SK-N-SH (cell line): Measurements from ENCODE around the gene RPL10. TPM values are rescaled to one million over a fixed set of nuclear protein-coding genes. Genes with fewer than 3 reads are reported as not detected.
A peak's percentile ranks its signal among the peaks of the same experiment; 100 is the strongest.

Source experiments
- CTCF ChIA-PET: fragments of 300-600, 350-600 bp; formaldehyde crosslinking; extraction: SDS; loops from one replicate; lab custom pipeline; 2021; lab: Yijun Ruan, JAX
- POLR2A ChIA-PET: fragments of 350-600 bp; sonication (Branson Sonifier 250); formaldehyde crosslinking; extraction: SDS; loops from one replicate; lab custom pipeline; 2020; ENCODE audit warnings: antibody characterized with exemption, inconsistent platforms; lab: Yijun Ruan, JAX
- DNase-seq: peaks from one replicate; pipeline ENCODE4 v3.0.0; 2012
- H2AFZ ChIP-seq: fragments of 200-600 bp; sonication (generic); 2 replicates; pipeline ENCODE4 v1.8.1; 2016; ENCODE audit warnings: antibody characterized with exemption, mild to moderate bottlenecking, low read depth
- H3F3A ChIP-seq: fragments of 200-600 bp; sonication (generic); replicated peaks from 2 replicates; pipeline ENCODE3; 2016; ENCODE audit warnings: antibody characterized with exemption, mild to moderate bottlenecking; ENCODE audit not compliant: insufficient read depth
- H3K27ac ChIP-seq, 2 experiments: fragments of 200-500 bp in 1 of 2; fragments of 200-600 bp in 1 of 2; sonication (Bioruptor generic) in 1 of 2; sonication (generic), shearing (Covaris generic) in 1 of 2; 2 replicates each; pipeline versions ENCODE4 v1.5.1 to v1.6.1; 2014 to 2016; ENCODE audit warnings: low read depth in 2 of 2, inconsistent platforms in 1 of 2, low read length in 1 of 2, mild to moderate bottlenecking in 1 of 2, mixed read lengths in 1 of 2
- H3K27me3 ChIP-seq: fragments of 200-600 bp; sonication (generic), shearing (Covaris generic); 2 replicates; pipeline ENCODE4 v1.6.1; 2016; ENCODE audit warnings: mixed run types; ENCODE audit not compliant: insufficient read depth
- H3K36me3 ChIP-seq, 2 experiments: fragments of 200-500 bp in 1 of 2; fragments of 200-600 bp in 1 of 2; sonication (Bioruptor generic) in 1 of 2; sonication (generic) in 1 of 2; replicated peaks in 1 of 2; 2 replicates each; pipeline versions ENCODE3 to v1.5.1; 2014 to 2016; ENCODE audit warnings: low read length in 1 of 2, mild to moderate bottlenecking in 1 of 2; ENCODE audit not compliant: insufficient read depth in 2 of 2, control insufficient read depth in 1 of 2
- H3K4me1 ChIP-seq, 2 experiments: fragments of 200-500 bp in 1 of 2; fragments of 200-600 bp in 1 of 2; sonication (Bioruptor generic) in 1 of 2; sonication (generic), shearing (Covaris generic) in 1 of 2; 2 replicates each; pipeline versions ENCODE4 v1.5.1 to v1.6.1; 2014 to 2016; ENCODE audit warnings: low read depth in 1 of 2, low read length in 1 of 2, mixed run types in 1 of 2; ENCODE audit not compliant: insufficient read depth in 2 of 2, control insufficient read depth in 1 of 2
- H3K4me2 ChIP-seq: fragments of 200-600 bp; sonication (generic), shearing (Covaris generic); 2 replicates; pipeline ENCODE4 v1.6.1; 2017; ENCODE audit warnings: mixed run types
- H3K4me3 ChIP-seq, 2 experiments: fragments of 200-500 bp in 1 of 2; fragments of 200-600 bp in 1 of 2; sonication (Bioruptor generic) in 1 of 2; sonication (generic), shearing (Covaris generic) in 1 of 2; 2 replicates each; pipeline versions ENCODE4 v1.5.1 to v1.8.1; 2014 to 2016; ENCODE audit warnings: low read depth in 2 of 2, inconsistent platforms in 1 of 2, low read length in 1 of 2, mild to moderate bottlenecking in 1 of 2, mixed read lengths in 1 of 2, moderate library complexity in 1 of 2
- H3K79me2 ChIP-seq: fragments of 200-600 bp; sonication (generic); 2 replicates; pipeline ENCODE4 v1.8.1; 2017; ENCODE audit warnings: mild to moderate bottlenecking; ENCODE audit not compliant: insufficient read depth
- H3K9ac ChIP-seq: fragments of 200-600 bp; sonication (generic); 2 replicates; pipeline ENCODE4 v1.6.1; 2017; ENCODE audit warnings: mixed run types
- H3K9me2 ChIP-seq: fragments of 200-600 bp; sonication (generic); 2 replicates; pipeline ENCODE4 v1.6.1; 2017; ENCODE audit warnings: mixed run types
- H3K9me3 ChIP-seq: fragments of 200-600 bp; sonication (generic); 2 replicates; pipeline ENCODE4 v1.6.1; 2017; ENCODE audit warnings: mixed run types, mild to moderate bottlenecking, moderate library complexity
- H4K20me1 ChIP-seq: fragments of 200-600 bp; sonication (generic); 2 replicates; pipeline ENCODE4 v1.6.1; 2017; ENCODE audit warnings: mild to moderate bottlenecking, mixed run types; ENCODE audit not compliant: insufficient read depth
- CHD2 ChIP-seq: fragments of 150-350 bp; IDR thresholded peaks from 2 replicates; pipeline ENCODE4 v1.6.1; 2018; ENCODE audit warnings: low read length; ENCODE audit not compliant: partially characterized antibody
- FOSL2 ChIP-seq: IDR thresholded peaks from 2 replicates; pipeline ENCODE4 v1.4.0; 2012; ENCODE audit warnings: low read depth, mild to moderate bottlenecking, moderate library complexity, borderline replicate concordance
- FOXJ3 ChIP-seq: sonication (generic); formaldehyde crosslinking; IDR thresholded peaks from 2 replicates; pipeline ENCODE4 v1.5.1; 2020; ENCODE audit warnings: mild to moderate bottlenecking, missing genetic modification reagents
- FOXM1 ChIP-seq: IDR thresholded peaks from 2 replicates; pipeline ENCODE4 v1.4.0; 2012; ENCODE audit warnings: low read depth, mild to moderate bottlenecking
- GABPA ChIP-seq: IDR thresholded peaks from 2 replicates; pipeline ENCODE4 v1.4.0; 2012; ENCODE audit warnings: low read depth, mild to moderate bottlenecking
- MXI1 ChIP-seq: IDR thresholded peaks from 2 replicates; pipeline ENCODE4 v1.6.1; 2012; ENCODE audit warnings: mild to moderate bottlenecking, low read depth, low read length, improper control_type of control experiment
- NRF1 ChIP-seq: IDR thresholded peaks from 2 replicates; pipeline ENCODE4 v1.6.1; 2012; ENCODE audit warnings: low read depth, mild to moderate bottlenecking, low read length
- POLR2AphosphoS5 ChIP-seq: IDR thresholded peaks from 2 replicates; pipeline ENCODE4 v1.6.1; 2012; ENCODE audit warnings: low read depth, low read length
- RAD21 ChIP-seq: IDR thresholded peaks from 2 replicates; pipeline ENCODE4 v1.6.1; 2012; ENCODE audit warnings: mild to moderate bottlenecking, low read length
- RCOR1 ChIP-seq: fragments of 150-350 bp; IDR thresholded peaks from 2 replicates; pipeline ENCODE4 v1.6.1; 2017; ENCODE audit warnings: antibody characterized with exemption, low read length
- REST ChIP-seq: IDR thresholded peaks from 2 replicates; pipeline ENCODE4 v1.6.1; 2012; ENCODE audit warnings: mild to moderate bottlenecking, low read depth, low read length, moderate library complexity
- RXRA ChIP-seq: IDR thresholded peaks from 2 replicates; pipeline ENCODE4 v1.4.0; 2012; ENCODE audit warnings: low read depth, mild to moderate bottlenecking, borderline replicate concordance
- SIN3A ChIP-seq: IDR thresholded peaks from 2 replicates; pipeline ENCODE4 v1.6.1; 2012; ENCODE audit warnings: low read depth, mild to moderate bottlenecking, low read length, moderate library complexity, borderline replicate concordance
- SMC3 ChIP-seq: IDR thresholded peaks from 2 replicates; pipeline ENCODE4 v1.6.1; 2012; ENCODE audit warnings: low read depth, low read length, improper control_type of control experiment
- TCF12 ChIP-seq: IDR thresholded peaks from 2 replicates; pipeline ENCODE4 v1.4.0; 2012
- USF2 ChIP-seq: fragments of 150-350 bp; IDR thresholded peaks from 2 replicates; pipeline ENCODE4 v1.6.1; 2017; ENCODE audit warnings: antibody characterized with exemption, low read length, low read depth, borderline replicate concordance
- WGBS: methylation state at CpG from one replicate; pipeline ENCODE4 v1.1.6; 2017; ENCODE audit warnings: low lambda C conversion rate; 5-methylcytosine and 5-hydroxymethylcytosine counted together
- polyA plus RNA-seq, 3 experiments: library from polyadenylated mRNA; depleted of rRNA; stranded (reverse); fragments of >200 nt; gene quantifications; 2 replicates each; pipeline ENCODE4 v1.2.3, GENCODE V29; 2012

The RPL10 gene
- polyA plus RNA-seq, 1 of the 3 experiments (the other 2 are of a cell fraction): 4,562 TPM

- Histone ChIP-seq H3K27ac (peak overlapping the region in 1 of 2 experiments; percentile 22; a peak in 1 of 4 replicates), H3F3A (peaks cover 42% of the 10 kb centered on the region), H2AFZ (no peak overlapping the region), H3K4me1 (peaks cover 0 to 4% of the 10 kb centered on the region in 2 experiments; a peak in 1 of 4 replicates), H3K9me3 (no peaks in the 10 kb centered on the region), H3K4me3 (no peak overlapping the region), H3K36me3 (peaks cover 16 to 79% of the 10 kb centered on the region in 2 experiments), H4K20me1 (peaks cover 98% of the 10 kb centered on the region), H3K79me2 (peaks cover 94% of the 10 kb centered on the region), H3K27me3 (no peaks in the 10 kb centered on the region), H3K9me2 (no peaks in the 10 kb centered on the region), H3K9ac (no peak overlapping the region), H3K4me2 (no peak overlapping the region)
- no peak for TF ChIP-seq SMC3
- no peak for TF ChIP-seq NRF1
- TF ChIP-seq POLR2AphosphoS5: no peak
- no peak for TF ChIP-seq REST
- no peak for TF ChIP-seq RXRA
- no peak for TF ChIP-seq USF2
- TF ChIP-seq TCF12: no peak
- TF ChIP-seq FOXJ3 (CRISPR knock-in tag): no peak
- no peak for TF ChIP-seq FOSL2
- TF ChIP-seq FOXM1: no peak
- TF ChIP-seq GABPA: no peak
- TF ChIP-seq SIN3A: no peak
- TF ChIP-seq RCOR1: no peak
- no peak for TF ChIP-seq MXI1
- no peak for TF ChIP-seq RAD21
- no peak for TF ChIP-seq CHD2
- ChIA-PET POLR2A (interaction anchor here (1.7 kb wide), 1 partner anchor 12 kb away, joined by 3 read pairs; no protein-coding TSS in a partner anchor), CTCF (interaction anchor here (1.0 to 1.3 kb wide), 2 partner anchors 8 to 387 kb away, joined by 3 read pairs; no protein-coding TSS in a partner anchor)
- WGBS: 67% methylated on average over 11 of the region's 30 CpGs
- DNase-seq: no peak
These were observed 36.0 kb upstream of the RPL10 start for GRCh38 chrX:154362085-154362742.
